ENCODE data around the gene ATP2C2. TPM values are rescaled to one million over a fixed set of nuclear protein-coding genes. Genes with fewer than 3 reads are reported as not detected.

The ATP2C2 gene
- total RNA-seq, 1 experiment from 2014 or later = 20.3 TPM

DNA sequence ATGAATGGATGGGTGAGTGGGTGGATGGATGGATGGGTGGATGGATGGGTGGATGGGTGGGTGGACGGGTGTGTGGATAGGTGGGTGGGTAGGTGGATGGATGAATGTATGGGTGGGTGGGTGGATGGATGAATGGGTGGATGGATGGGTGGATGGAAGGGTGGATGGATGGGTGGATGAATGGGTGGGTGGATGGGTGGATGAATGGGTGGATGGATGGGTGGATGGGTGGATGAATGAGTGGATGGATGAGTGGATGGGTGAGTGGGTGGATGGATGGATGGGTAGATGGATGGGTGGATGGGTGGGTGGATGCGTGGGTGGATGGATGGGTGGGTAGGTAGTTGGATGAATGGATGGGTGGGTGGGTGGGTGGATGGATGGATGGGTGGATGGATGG, 13.2 kb upstream of the ATP2C2 start:
- Histone ChIP-seq H3K27me3 (ENCODE audit: insufficient read depth, low read length) (no peaks in the 10 kb centered on the region), H3K79me2 (ENCODE audit: insufficient read depth, low read length) (no peaks in the 10 kb centered on the region), H3K9me2 (ENCODE audit: insufficient read depth) (no peaks in the 10 kb centered on the region), H4K20me1 (ENCODE audit: insufficient read depth) (no peaks in the 10 kb centered on the region), H3K27ac (ENCODE audit: low read depth, low read length) (no peak overlapping the region), H2AFZ (ENCODE audit: low read depth, low read length, poor library complexity, severe bottlenecking) (no peak overlapping the region), H3K9ac (ENCODE audit: low read length) (no peak overlapping the region), H3K4me2 (ENCODE audit: low read length) (no peak overlapping the region), H3K4me1 (ENCODE audit: control insufficient read depth in 1 of 2, insufficient read depth in 2 of 2, low read length in 2 of 2) (peaks cover 3 to 4% of the 10 kb centered on the region in 2 experiments; a peak in 3 of 4 replicates), H3K9me3 (ENCODE audit: control insufficient read depth in 1 of 2, insufficient read depth in 1 of 2, low read depth in 1 of 2, low read length in 2 of 2) (no peaks in the 10 kb centered on the region), H3K36me3 (ENCODE audit: control insufficient read depth in 1 of 2, insufficient read depth in 2 of 2, low read length in 2 of 2) (no peaks in the 10 kb centered on the region), H3K4me3 (replicated peaks in 1 of 2; ENCODE audit: low read depth in 1 of 2, low read length in 2 of 2) (no peak overlapping the region)
- DNase-seq (ENCODE audit: low read depth, low spot score) (no peak), ATAC-seq (no peak)
- ChIA-PET RAD21 (ENCODE audit: low non-redundant PET in 1 of 2, low total read pairs in 2 of 2, uncharacterized antibody in 2 of 2, unreplicated experiment in 2 of 2) (no interaction called here), POLR2A (no interaction called here), CTCF (no interaction called here)
- intact Hi-C loops (cut with micrococcal nuclease) = no loop called here
- BruUV-seq (replicated peaks) = no TSS peak
- TF ChIP-seq, protein P1, sequence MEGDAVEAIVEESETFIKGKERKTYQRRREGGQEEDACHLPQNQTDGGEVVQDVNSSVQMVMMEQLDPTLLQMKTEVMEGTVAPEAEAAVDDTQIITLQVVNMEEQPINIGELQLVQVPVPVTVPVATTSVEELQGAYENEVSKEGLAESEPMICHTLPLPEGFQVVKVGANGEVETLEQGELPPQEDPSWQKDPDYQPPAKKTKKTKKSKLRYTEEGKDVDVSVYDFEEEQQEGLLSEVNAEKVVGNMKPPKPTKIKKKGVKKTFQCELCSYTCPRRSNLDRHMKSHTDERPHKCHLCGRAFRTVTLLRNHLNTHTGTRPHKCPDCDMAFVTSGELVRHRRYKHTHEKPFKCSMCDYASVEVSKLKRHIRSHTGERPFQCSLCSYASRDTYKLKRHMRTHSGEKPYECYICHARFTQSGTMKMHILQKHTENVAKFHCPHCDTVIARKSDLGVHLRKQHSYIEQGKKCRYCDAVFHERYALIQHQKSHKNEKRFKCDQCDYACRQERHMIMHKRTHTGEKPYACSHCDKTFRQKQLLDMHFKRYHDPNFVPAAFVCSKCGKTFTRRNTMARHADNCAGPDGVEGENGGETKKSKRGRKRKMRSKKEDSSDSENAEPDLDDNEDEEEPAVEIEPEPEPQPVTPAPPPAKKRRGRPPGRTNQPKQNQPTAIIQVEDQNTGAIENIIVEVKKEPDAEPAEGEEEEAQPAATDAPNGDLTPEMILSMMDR (IDR thresholded peaks at IDR 0.05 in 2 of 3, conservative IDR thresholded peaks at IDR 0.05 in 1 of 3; ENCODE audit: borderline replicate concordance in 1 of 3, insufficient read depth in 1 of 3, low read depth in 2 of 3, low read length in 2 of 3) = no peak
- no peak for TF ChIP-seq CEBPB (IDR thresholded peaks at IDR 0.05; ENCODE audit: low read depth)
- TF ChIP-seq FOSL1 (IDR thresholded peaks at IDR 0.05; ENCODE audit: low read depth) = no peak
- TF ChIP-seq EZH2phosphoT487 (IDR thresholded peaks at IDR 0.05; ENCODE audit: borderline replicate concordance) = no peak
- TF ChIP-seq SIN3A (IDR thresholded peaks at IDR 0.05; ENCODE audit: low read depth) = no peak
- no peak for TF ChIP-seq EZH2 (IDR thresholded peaks at IDR 0.05)
- no peak for TF ChIP-seq SRF (IDR thresholded peaks at IDR 0.05; ENCODE audit: low read depth)
- TF ChIP-seq SP1 (IDR thresholded peaks at IDR 0.05; ENCODE audit: low read depth) = no peak
- TF ChIP-seq RAD21 (IDR thresholded peaks at IDR 0.05; ENCODE audit: low read depth) = no peak
- TF ChIP-seq YY1 (IDR thresholded peaks at IDR 0.05; ENCODE audit: extremely low read depth, insufficient replicate concordance, low read depth, low read length) = no peak
- TF ChIP-seq, protein P2, sequence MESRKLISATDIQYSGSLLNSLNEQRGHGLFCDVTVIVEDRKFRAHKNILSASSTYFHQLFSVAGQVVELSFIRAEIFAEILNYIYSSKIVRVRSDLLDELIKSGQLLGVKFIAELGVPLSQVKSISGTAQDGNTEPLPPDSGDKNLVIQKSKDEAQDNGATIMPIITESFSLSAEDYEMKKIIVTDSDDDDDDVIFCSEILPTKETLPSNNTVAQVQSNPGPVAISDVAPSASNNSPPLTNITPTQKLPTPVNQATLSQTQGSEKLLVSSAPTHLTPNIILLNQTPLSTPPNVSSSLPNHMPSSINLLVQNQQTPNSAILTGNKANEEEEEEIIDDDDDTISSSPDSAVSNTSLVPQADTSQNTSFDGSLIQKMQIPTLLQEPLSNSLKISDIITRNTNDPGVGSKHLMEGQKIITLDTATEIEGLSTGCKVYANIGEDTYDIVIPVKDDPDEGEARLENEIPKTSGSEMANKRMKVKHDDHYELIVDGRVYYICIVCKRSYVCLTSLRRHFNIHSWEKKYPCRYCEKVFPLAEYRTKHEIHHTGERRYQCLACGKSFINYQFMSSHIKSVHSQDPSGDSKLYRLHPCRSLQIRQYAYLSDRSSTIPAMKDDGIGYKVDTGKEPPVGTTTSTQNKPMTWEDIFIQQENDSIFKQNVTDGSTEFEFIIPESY (IDR thresholded peaks at IDR 0.05; ENCODE audit: extremely low read depth, insufficient replicate concordance, low read length) = no peak
- TF ChIP-seq JUND (IDR thresholded peaks at IDR 0.05) = no peak
- TF ChIP-seq POLR2A (IDR thresholded peaks at IDR 0.05; ENCODE audit: borderline replicate concordance, extremely low read depth, insufficient read depth, insufficient read length) = no peak
- no peak for TF ChIP-seq ELF1 (IDR thresholded peaks at IDR 0.05; ENCODE audit: borderline replicate concordance, low read depth)
- TF ChIP-seq CBX3 (IDR thresholded peaks at IDR 0.05; ENCODE audit: low read depth) = no peak
- no peak for TF ChIP-seq MAX (IDR thresholded peaks at IDR 0.05)
- TF ChIP-seq, protein P3, sequence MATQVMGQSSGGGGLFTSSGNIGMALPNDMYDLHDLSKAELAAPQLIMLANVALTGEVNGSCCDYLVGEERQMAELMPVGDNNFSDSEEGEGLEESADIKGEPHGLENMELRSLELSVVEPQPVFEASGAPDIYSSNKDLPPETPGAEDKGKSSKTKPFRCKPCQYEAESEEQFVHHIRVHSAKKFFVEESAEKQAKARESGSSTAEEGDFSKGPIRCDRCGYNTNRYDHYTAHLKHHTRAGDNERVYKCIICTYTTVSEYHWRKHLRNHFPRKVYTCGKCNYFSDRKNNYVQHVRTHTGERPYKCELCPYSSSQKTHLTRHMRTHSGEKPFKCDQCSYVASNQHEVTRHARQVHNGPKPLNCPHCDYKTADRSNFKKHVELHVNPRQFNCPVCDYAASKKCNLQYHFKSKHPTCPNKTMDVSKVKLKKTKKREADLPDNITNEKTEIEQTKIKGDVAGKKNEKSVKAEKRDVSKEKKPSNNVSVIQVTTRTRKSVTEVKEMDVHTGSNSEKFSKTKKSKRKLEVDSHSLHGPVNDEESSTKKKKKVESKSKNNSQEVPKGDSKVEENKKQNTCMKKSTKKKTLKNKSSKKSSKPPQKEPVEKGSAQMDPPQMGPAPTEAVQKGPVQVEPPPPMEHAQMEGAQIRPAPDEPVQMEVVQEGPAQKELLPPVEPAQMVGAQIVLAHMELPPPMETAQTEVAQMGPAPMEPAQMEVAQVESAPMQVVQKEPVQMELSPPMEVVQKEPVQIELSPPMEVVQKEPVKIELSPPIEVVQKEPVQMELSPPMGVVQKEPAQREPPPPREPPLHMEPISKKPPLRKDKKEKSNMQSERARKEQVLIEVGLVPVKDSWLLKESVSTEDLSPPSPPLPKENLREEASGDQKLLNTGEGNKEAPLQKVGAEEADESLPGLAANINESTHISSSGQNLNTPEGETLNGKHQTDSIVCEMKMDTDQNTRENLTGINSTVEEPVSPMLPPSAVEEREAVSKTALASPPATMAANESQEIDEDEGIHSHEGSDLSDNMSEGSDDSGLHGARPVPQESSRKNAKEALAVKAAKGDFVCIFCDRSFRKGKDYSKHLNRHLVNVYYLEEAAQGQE (IDR thresholded peaks at IDR 0.05; ENCODE audit: low read depth) = no peak
- no peak for TF ChIP-seq ATF3 (IDR thresholded peaks at IDR 0.05)
- TF ChIP-seq EGR1 (IDR thresholded peaks at IDR 0.05; ENCODE audit: low read depth) = no peak

All from HCT116 (cell line).